Uterus (tissue), 2 donors: ENCODE measurements around the gene DOK6.

ENCODE experiments used
- CTCF ChIP-seq, 4 experiments: fragments of 200-600 bp in 2 of 4; fragments of 450-650 bp in 2 of 4; sonication (generic) in 2 of 4; IDR thresholded peaks; one replicate each; pipeline ENCODE4 v1.5.1; 2016 to 2019; ENCODE audit warnings: antibody characterized with exemption in 4 of 4, mild to moderate bottlenecking in 2 of 4, moderate library complexity in 1 of 4
- POLR2A ChIP-seq, 2 donors: fragments of 450-650 bp; IDR thresholded peaks; one replicate each; pipeline ENCODE4 v1.6.1; 2016; ENCODE audit warnings: antibody characterized with exemption in 2 of 2, mild to moderate bottlenecking in 1 of 2, moderate library complexity in 1 of 2

GRCh38 chr18:69871363-69871762 lies 470.7 kb downstream of the DOK6 start:
- TF ChIP-seq CTCF (IDR thresholded peaks at IDR 0.05) (no peak), POLR2A (IDR thresholded peaks at IDR 0.05) (no peak)
